Measurements from ENCODE around the gene KDM4B. TPM values are rescaled to one million over a fixed set of nuclear protein-coding genes. Genes with fewer than 3 reads are reported as not detected.

KDM4B gene
- polyA plus RNA-seq, 1 of the 3 experiments (the other 2 are of a cell fraction) = 12.2 TPM

- Histone ChIP-seq H4K20me1 (ENCODE audit: insufficient read depth) (no peaks in the 10 kb centered on the region), H3K9ac (no peak overlapping the region), H3K4me3 (ENCODE audit: low read depth in 2 of 2, low read length in 1 of 2) (no peak overlapping the region), H2AFZ (ENCODE audit: low read depth) (no peak overlapping the region), H3K79me2 (ENCODE audit: insufficient read depth) (no peaks in the 10 kb centered on the region), H3K4me2 (no peak overlapping the region), H3K36me3 (replicated peaks in 1 of 2; ENCODE audit: control insufficient read depth in 1 of 2, insufficient read depth in 2 of 2, low read length in 1 of 2) (peaks cover 0 to 61% of the 10 kb centered on the region in 2 experiments), H3K27ac (ENCODE audit: low read depth in 2 of 2, low read length in 1 of 2) (no peak overlapping the region), H3K9me3 (no peaks in the 10 kb centered on the region), H3K4me1 (ENCODE audit: control insufficient read depth in 1 of 2, insufficient read depth in 2 of 2, low read depth in 1 of 2, low read length in 1 of 2) (peaks cover 0 to 6% of the 10 kb centered on the region in 2 experiments; a peak in 1 of 4 replicates), H3F3A (replicated peaks; ENCODE audit: insufficient read depth) (no peaks in the 10 kb centered on the region), H3K27me3 (ENCODE audit: insufficient read depth) (no peaks in the 10 kb centered on the region), H3K9me2 (no peaks in the 10 kb centered on the region)
- no peak for TF ChIP-seq GATA2 (CRISPR knock-in tag; IDR thresholded peaks at IDR 0.05)
- no peak for TF ChIP-seq GABPA (IDR thresholded peaks at IDR 0.05; ENCODE audit: low read depth)
- TF ChIP-seq EZH2phosphoT487 (IDR thresholded peaks at IDR 0.05; ENCODE audit: borderline replicate concordance, low read depth) = no peak
- TF ChIP-seq PBX3 (IDR thresholded peaks at IDR 0.05) = no peak
- no peak for TF ChIP-seq TAF1 (IDR thresholded peaks at IDR 0.05; ENCODE audit: borderline replicate concordance, low read depth, low read length)
- no peak for TF ChIP-seq TCF12 (IDR thresholded peaks at IDR 0.05)
- no peak for TF ChIP-seq RCOR1 (IDR thresholded peaks at IDR 0.05; ENCODE audit: low read length)
- TF ChIP-seq ZBTB33 (IDR thresholded peaks at IDR 0.05; ENCODE audit: borderline replicate concordance, low read depth) = no peak
- TF ChIP-seq ELF1 (IDR thresholded peaks at IDR 0.05) = no peak
- TF ChIP-seq USF1 (IDR thresholded peaks at IDR 0.05; ENCODE audit: borderline replicate concordance, low read depth) = no peak
- TF ChIP-seq CHD2 (IDR thresholded peaks at IDR 0.05; ENCODE audit: low read length, partially characterized antibody) = no peak
- TF ChIP-seq REST (IDR thresholded peaks at IDR 0.05; ENCODE audit: low read depth, low read length) = no peak
- no peak for TF ChIP-seq RFX5 (IDR thresholded peaks at IDR 0.05; ENCODE audit: low read length)
- no peak for TF ChIP-seq FOXJ3 (CRISPR knock-in tag; IDR thresholded peaks at IDR 0.05)
- TF ChIP-seq MXI1 (IDR thresholded peaks at IDR 0.05; ENCODE audit: low read depth, low read length) = no peak
- TF ChIP-seq SIN3A (IDR thresholded peaks at IDR 0.05; ENCODE audit: borderline replicate concordance, low read depth, low read length) = no peak
- no peak for TF ChIP-seq YY1 (IDR thresholded peaks at IDR 0.05; ENCODE audit: low read depth)
- CTCF ChIA-PET = interaction anchor here (2.4 kb wide), 1 partner anchor 85 kb away, joined by 10 read pairs; no protein-coding TSS in a partner anchor
- no peak for DNase-seq
- 90% methylated on average over 15 of the region's 27 CpGs for WGBS (ENCODE audit: low lambda C conversion rate)
- POLR2A ChIA-PET = no interaction called here
These were observed 164.1 kb downstream of the KDM4B start for GRCh38 chr19:5132698-5133651.
